B cell (primary cell): ENCODE measurements around the gene KAT7. TPM values are rescaled to one million over a fixed set of nuclear protein-coding genes. Genes with fewer than 3 reads are reported as not detected.

Source experiments
- ATAC-seq: fragments of 200-7000 bp; cut with Tn5 transposase; one replicate; pipeline ENCODE4 v1.10.0; 2021; ENCODE audit warnings: low read depth, mild to moderate bottlenecking, moderate number of reproducible peaks, moderate library complexity
- CTCF ChIA-PET: fragments of 350-600 bp; sonication (Branson Sonifier 250); formaldehyde crosslinking; loops from one replicate; lab custom pipeline; 2021; ENCODE audit warnings: antibody characterized with exemption, inconsistent platforms; lab: Charles Lee
- POLR2A ChIA-PET: fragments of 350-600 bp; sonication (Branson Sonifier 250); formaldehyde crosslinking; loops from one replicate; lab custom pipeline; 2021; ENCODE audit warnings: antibody characterized with exemption; lab: Charles Lee
- DNase-seq: peaks from one replicate; pipeline ENCODE4 v3.0.0; 2013
- H2AFZ ChIP-seq: 2 replicates; pipeline ENCODE4 v1.6.1; 2012; ENCODE audit warnings: mild to moderate bottlenecking, low read depth, low read length; ENCODE audit not compliant: insufficient read depth, poor library complexity, severe bottlenecking
- H3K27ac ChIP-seq, 2 donors: 1 replicate in 1 of 2; 2 replicates in 1 of 2; pipeline ENCODE4 v1.5.1; 2012 to 2013; ENCODE audit warnings: low read length in 2 of 2, mild to moderate bottlenecking in 2 of 2, moderate library complexity in 1 of 2
- H3K27me3 ChIP-seq, 4 experiments: fragments of 200-600 bp in 1 of 4; sonication (generic) in 1 of 4; replicated peaks in 1 of 4; 1 replicate in 2 of 4; 2 replicates in 2 of 4; pipeline versions ENCODE4 v1.6.1 to v1.7.0; 2013 to 2016; ENCODE audit warnings: low read length in 3 of 4, mild to moderate bottlenecking in 2 of 4, mixed read lengths in 1 of 4, moderate library complexity in 1 of 4; ENCODE audit not compliant: insufficient read depth in 4 of 4, control insufficient read depth in 3 of 4; ENCODE audit errors: control extremely low read depth in 1 of 4
- H3K36me3 ChIP-seq, 2 experiments: replicated peaks in 1 of 2; 1 replicate in 1 of 2; 2 replicates in 1 of 2; pipeline versions ENCODE4 v1.6.1 to v1.7.1; 2013; ENCODE audit warnings: low read length in 1 of 2; ENCODE audit not compliant: insufficient read depth in 2 of 2, control insufficient read depth in 1 of 2; ENCODE audit errors: control extremely low read depth in 1 of 2, extremely low read depth in 1 of 2
- H3K4me1 ChIP-seq, 2 donors: fragments of 200-600 bp in 1 of 2; sonication (generic) in 1 of 2; 1 replicate in 1 of 2; 2 replicates in 1 of 2; pipeline versions ENCODE4 v1.5.1 to v1.6.1; 2013 to 2017; ENCODE audit warnings: low read length in 2 of 2; ENCODE audit not compliant: control insufficient read depth in 2 of 2, insufficient read depth in 2 of 2
- H3K4me2 ChIP-seq: replicated peaks from 2 replicates; pipeline ENCODE3; 2012; ENCODE audit warnings: mild to moderate bottlenecking, low read depth, low read length; ENCODE audit not compliant: poor library complexity, severe bottlenecking
- H3K4me3 ChIP-seq, 5 experiments: fragments of 200-600 bp in 1 of 5; sonication (generic) in 1 of 5; 1 replicate in 3 of 5; 2 replicates in 2 of 5; pipeline versions ENCODE4 v1.5.1 to v1.7.0; 2011 to 2016; ENCODE audit warnings: low read length in 4 of 5, mild to moderate bottlenecking in 4 of 5, low read depth in 2 of 5, control low read depth in 1 of 5, moderate library complexity in 1 of 5; ENCODE audit not compliant: insufficient read depth in 1 of 5; ENCODE audit errors: control extremely low read depth in 1 of 5, extremely low read depth in 1 of 5
- H3K79me2 ChIP-seq: fragments of 200-600 bp; sonication (generic); one replicate; pipeline ENCODE4 v1.6.0; 2016; ENCODE audit warnings: low read length; ENCODE audit not compliant: control insufficient read depth, insufficient read depth
- H3K9ac ChIP-seq: fragments of 200-600 bp; sonication (generic); 2 replicates; pipeline ENCODE4 v1.6.1; 2017; ENCODE audit warnings: mild to moderate bottlenecking, low read length, moderate library complexity
- H3K9me3 ChIP-seq, 3 donors: one replicate each; pipeline versions ENCODE4 v1.6.1 to v1.7.1; 2013; ENCODE audit warnings: low read length in 2 of 3; ENCODE audit not compliant: control insufficient read depth in 2 of 3, insufficient read depth in 1 of 3; ENCODE audit errors: control extremely low read depth in 1 of 3
- H4K20me1 ChIP-seq: 2 replicates; pipeline ENCODE4 v1.6.0; 2012; ENCODE audit warnings: mild to moderate bottlenecking, low read length; ENCODE audit not compliant: insufficient read depth, control insufficient read depth, poor library complexity, severe bottlenecking
- H3K27ac Mint-ChIP-seq: one replicate; pipeline ENCODE4 v1.8.0; 2021; ENCODE audit warnings: mixed read lengths
- H3K27me3 Mint-ChIP-seq: one replicate; pipeline ENCODE4 v1.8.0; 2021; ENCODE audit warnings: mixed read lengths
- H3K4me1 Mint-ChIP-seq: one replicate; pipeline ENCODE4 v1.8.0; 2021; ENCODE audit warnings: mixed read lengths
- H3K4me3 Mint-ChIP-seq: one replicate; pipeline ENCODE4 v1.8.0; 2021; ENCODE audit warnings: mixed read lengths
- H3K9me3 Mint-ChIP-seq: one replicate; pipeline ENCODE4 v1.8.0; 2022; ENCODE audit warnings: mixed read lengths; ENCODE audit not compliant: insufficient read depth
- CTCF ChIP-seq: fragments of 200-600 bp; IDR thresholded peaks from one replicate; pipeline ENCODE4 v1.8.0; 2022; ENCODE audit warnings: antibody characterized with exemption, mild to moderate bottlenecking
- EZH2 ChIP-seq: IDR thresholded peaks from 2 replicates; pipeline ENCODE4 v1.6.1; 2012; ENCODE audit warnings: borderline replicate concordance, low read depth, mild to moderate bottlenecking, moderate library complexity, low read length; ENCODE audit not compliant: insufficient read depth, poor library complexity, severe bottlenecking
- WGBS: methylation state at CpG from one replicate; pipeline ENCODE4 v1.1.5; 2013; ENCODE audit warnings: missing lambda C conversion rate; ENCODE audit not compliant: insufficient coverage; 5-methylcytosine and 5-hydroxymethylcytosine counted together
- intact Hi-C: fragments of 100-400 bp; cut with micrococcal nuclease; formaldehyde crosslinking; loops from one replicate; pipeline ENCODE4 v1.10.0; 2022
- polyA plus RNA-seq: library from polyadenylated mRNA; depleted of rRNA; stranded (reverse); fragments of >200 nt; gene quantifications from 2 replicates; pipeline ENCODE4 v1.2.3, GENCODE V29; 2012
- total RNA-seq, 2 donors: library from RNA; stranded (reverse); fragments of 120-200 nt in 1 of 2; gene quantifications; 1 replicate in 1 of 2; 2 replicates in 1 of 2; pipeline versions ENCODE4 v1.2.3 to v1.2.4, GENCODE V29; 2013 to 2022

KAT7 gene
- total and polyA plus RNA-seq, 2 donors (not counting 1 experiment from before 2014, with no cell fraction given), result 16.7 to 124 TPM

- Histone ChIP-seq H2AFZ (no peak overlapping the region), H3K4me1 (peaks cover 0 to 3% of the 10 kb centered on the region in 2 donors), H3K36me3 (no peaks in the 10 kb centered on the region), H4K20me1 (no peaks in the 10 kb centered on the region), H3K79me2 (no peaks in the 10 kb centered on the region), H3K27ac (no peak overlapping the region), H3K27me3 (peaks cover 0 to 21% (median 1%) of the 10 kb centered on the region in 4 experiments), H3K9me3 (no peaks in the 10 kb centered on the region), H3K4me3 (no peak overlapping the region), H3K9ac (no peak overlapping the region), H3K4me2 (no peak overlapping the region)
- ChIA-PET CTCF (interaction anchor here (1.5 to 1.9 kb wide), 2 partner anchors 123 to 178 kb away, joined by 3 to 7 read pairs; no protein-coding TSS in a partner anchor), POLR2A (no interaction called here)
- H3K9me3 Mint-ChIP-seq, result no peaks in the 10 kb centered on the region
- TF ChIP-seq CTCF (no peak), EZH2 (no peak)
- intact Hi-C loops, result no loop called here
- no peak overlapping the region for H3K27ac Mint-ChIP-seq
- no peak overlapping the region for H3K4me3 Mint-ChIP-seq
- H3K27me3 Mint-ChIP-seq, result peaks cover 40% of the 10 kb centered on the region
- H3K4me1 Mint-ChIP-seq, result no peaks in the 10 kb centered on the region
- DNase-seq, result no peak
- 90% methylated on average over 3 of the region's 6 CpGs for WGBS
- no peak for ATAC-seq
These were observed 85.0 kb downstream of the KAT7 start for GRCh38 chr17:49873466-49873865.

- H3K27me3 Mint-ChIP-seq, result peaks cover 41% of the 10 kb centered on the region
- no peaks in the 10 kb centered on the region for H3K4me1 Mint-ChIP-seq
- ATAC-seq, result no peak
- Histone ChIP-seq H3K27me3 (peaks cover 0 to 22% (median 4%) of the 10 kb centered on the region in 4 experiments), H3K9ac (no peak overlapping the region), H3K9me3 (no peaks in the 10 kb centered on the region), H3K36me3 (no peaks in the 10 kb centered on the region), H4K20me1 (no peaks in the 10 kb centered on the region), H3K79me2 (no peaks in the 10 kb centered on the region), H3K4me3 (no peak overlapping the region), H3K27ac (no peak overlapping the region), H3K4me1 (peaks cover 0 to 3% of the 10 kb centered on the region in 2 donors), H3K4me2 (no peak overlapping the region), H2AFZ (no peak overlapping the region)
- intact Hi-C loops, result no loop called here
- H3K9me3 Mint-ChIP-seq, result no peaks in the 10 kb centered on the region
- CTCF ChIA-PET, result interaction anchor here (1.5 to 1.9 kb wide), 2 partner anchors 123 to 178 kb away, joined by 3 to 7 read pairs; no protein-coding TSS in a partner anchor
- POLR2A ChIA-PET, result no interaction called here
- no peak overlapping the region for H3K4me3 Mint-ChIP-seq
- no peak for DNase-seq
- H3K27ac Mint-ChIP-seq, result no peak overlapping the region
- TF ChIP-seq CTCF (no peak), EZH2 (no peak)
- 69% methylated on average over 1 of the region's 3 CpGs for WGBS
These were observed 85.4 kb downstream of the KAT7 start for GRCh38 chr17:49873926-49874325.
